Psoas muscle (tissue), 8 donors: ENCODE measurements around the gene KCTD20. TPM values are rescaled to one million over a fixed set of nuclear protein-coding genes. Genes with fewer than 3 reads are reported as not detected.

ENCODE experiments used
- ATAC-seq, 4 donors: fragments of 200-7000 bp; cut with Tn5 transposase; one replicate each; pipeline ENCODE4 v1.9.1; 2020; ENCODE audit warnings: moderate library complexity in 3 of 4, mild to moderate bottlenecking in 2 of 4
- DNase-seq, 2 donors: peaks; one replicate each; pipeline ENCODE4 v3.0.0-alpha.2; 2020
- H3K27ac ChIP-seq: fragments of 200-600 bp; one replicate; pipeline ENCODE4 v1.8.0; 2022
- H3K27me3 ChIP-seq, 3 donors: fragments of 200-600 bp in 1 of 3; one replicate each; pipeline versions ENCODE4 v1.6.1 to v1.8.0; 2013 to 2022; ENCODE audit warnings: low read length in 2 of 3, mild to moderate bottlenecking in 2 of 3, moderate library complexity in 1 of 3; ENCODE audit not compliant: insufficient read depth in 3 of 3
- H3K36me3 ChIP-seq, 2 donors: fragments of 200-600 bp in 1 of 2; one replicate each; pipeline versions ENCODE4 v1.6.1 to v1.8.0; 2013 to 2022; ENCODE audit warnings: low read depth in 1 of 2, mild to moderate bottlenecking in 1 of 2, moderate library complexity in 1 of 2; ENCODE audit not compliant: insufficient read depth in 1 of 2
- H3K4me1 ChIP-seq: fragments of 200-600 bp; one replicate; pipeline ENCODE4 v1.8.0; 2022
- H3K4me3 ChIP-seq: fragments of 200-600 bp; one replicate; pipeline ENCODE4 v1.8.0; 2022; ENCODE audit warnings: mild to moderate bottlenecking
- H3K9me3 ChIP-seq: fragments of 200-600 bp; one replicate; pipeline ENCODE4 v1.8.0; 2022
- CTCF ChIP-seq: fragments of 200-600 bp; IDR thresholded peaks from one replicate; pipeline ENCODE4 v1.8.0; 2022; ENCODE audit warnings: antibody characterized with exemption
- WGBS, 3 donors: extraction: QIAGEN DNeasy Blood & Tissue Kit; methylation state at CpG; one replicate each; pipeline versions ENCODE4 v1.1.6 to v1.1.7; 2013; 5-methylcytosine and 5-hydroxymethylcytosine counted together
- intact Hi-C, 2 donors: fragments of 100-400 bp; cut with DNase I; formaldehyde crosslinking; loops; one replicate each; pipeline versions ENCODE4 v1.11.0 to v1.14.2; 2022
- polyA plus RNA-seq, 3 donors: library from polyadenylated mRNA; stranded (reverse); fragments of 200-250 nt; gene quantifications; one replicate each; pipeline ENCODE4 v1.2.3, GENCODE V29; 2013
- total RNA-seq, 4 donors: library from RNA; stranded (reverse); fragmentation: NEBNext Ultra II Directional in 2 of 4; extraction: Animal tissue kit (Norgen Biotek cat#: 25700) in 2 of 4; gene quantifications; one replicate each; pipeline versions ENCODE4 v1.2.1 to v1.2.4, GENCODE V29; 2021 to 2023
- donor health status: healthy with polysubstance abuse.
- donor health status: DM: no; HTN: no; CAD: no; lungs with moderate emphysema.
- donor health status: Bipolar disorder and iron deficiency.
- donor health status: healthy.
- donor health status: DM: yes; HTN: yes; CAD: no.
- donor health status: DM: no; HTN: no; CAD: no.
- donor health status: DM: no; HTN: no; CAD: no.
- donor health status: DM: yes; HTN: yes; CAD: no.

KCTD20 gene
- total and polyA plus RNA-seq, 7 donors: 11.6 to 44.4 (median 22.6) TPM

- no peak overlapping the region for H3K27ac ChIP-seq
- ATAC-seq (no peak), DNase-seq (no peak)
- no peaks in the 10 kb centered on the region for H3K9me3 ChIP-seq
- H3K4me1 ChIP-seq: peaks cover 2% of the 10 kb centered on the region
- H3K27me3 ChIP-seq: no peaks in the 10 kb centered on the region
- no peak overlapping the region for H3K4me3 ChIP-seq
- peaks cover 0 to 68% of the 10 kb centered on the region in 2 donors for H3K36me3 ChIP-seq
- no peak for TF ChIP-seq CTCF
- intact Hi-C loops: no loop called here
- WGBS, 3 donors: 78 to 86% (median 85%) methylated on average over 2 of the region's 2 CpGs
Observed at GRCh38 chr6:36493859-36494258, 51.1 kb downstream of the KCTD20 start.

- H3K27ac ChIP-seq: no peak overlapping the region
- no peak for TF ChIP-seq CTCF
- H3K4me1 ChIP-seq: no peaks in the 10 kb centered on the region
- DNase-seq (no peak), ATAC-seq (no peak)
- intact Hi-C loops: no loop called here
- H3K4me3 ChIP-seq: no peak overlapping the region
- no peaks in the 10 kb centered on the region for H3K9me3 ChIP-seq
- no peaks in the 10 kb centered on the region for H3K27me3 ChIP-seq
- peaks cover 0 to 74% of the 10 kb centered on the region in 2 donors for H3K36me3 ChIP-seq
- WGBS, 3 donors: 92 to 97% (median 93%) methylated on average over 5 of the region's 5 CpGs
Observed at GRCh38 chr6:36495086-36495485, 52.3 kb downstream of the KCTD20 start.

- ATAC-seq (no peak), DNase-seq (no peak)
- Histone ChIP-seq H3K27me3 (no peaks in the 10 kb centered on the region), H3K27ac (no peak overlapping the region), H3K9me3 (no peaks in the 10 kb centered on the region), H3K4me3 (no peak overlapping the region), H3K4me1 (no peaks in the 10 kb centered on the region), H3K36me3 (peaks cover 0 to 82% of the 10 kb centered on the region in 2 donors)
- 88 to 91% (median 90%) methylated on average over 3 to 4 of the region's 4 CpGs for WGBS, 3 donors
- no peak for TF ChIP-seq CTCF
- intact Hi-C loops: no loop called here
Observed at GRCh38 chr6:36499918-36500317, 57.1 kb downstream of the KCTD20 start.

- no peak for DNase-seq
- no peak overlapping the region for H3K27ac ChIP-seq
- TF ChIP-seq CTCF: no peak
- ATAC-seq: no peak
- no peaks in the 10 kb centered on the region for H3K4me1 ChIP-seq
- intact Hi-C loops: no loop called here
- no peaks in the 10 kb centered on the region for H3K27me3 ChIP-seq
- WGBS, 3 donors: 83 to 92% (median 90%) methylated on average over 6 of the region's 6 CpGs
- H3K9me3 ChIP-seq: no peaks in the 10 kb centered on the region
- H3K4me3 ChIP-seq: no peak overlapping the region
- H3K36me3 ChIP-seq: peaks cover 0 to 81% of the 10 kb centered on the region in 2 donors
Observed at GRCh38 chr6:36501686-36502085, 58.9 kb downstream of the KCTD20 start.

GRCh38 chr6:36504181-36504580, 61.4 kb downstream of the KCTD20 start:
- ATAC-seq: no peak
- no peak for TF ChIP-seq CTCF
- Histone ChIP-seq H3K27me3 (no peaks in the 10 kb centered on the region), H3K4me1 (no peaks in the 10 kb centered on the region), H3K4me3 (no peak overlapping the region), H3K9me3 (no peaks in the 10 kb centered on the region), H3K36me3 (peaks cover 0 to 56% of the 10 kb centered on the region in 2 donors), H3K27ac (no peak overlapping the region)
- WGBS, 3 donors: 86 to 88% (median 87%) methylated on average over 3 of the region's 3 CpGs
- intact Hi-C loops: no loop called here
- no peak for DNase-seq
